ENCODE results near the gene PRKN.

The PRKN gene

GRCh38 chr6:162019349-162019748, 708.2 kb downstream of the PRKN start:
- no peak for DNase-seq

GRCh38 chr6:162017536-162017935, 710.0 kb downstream of the PRKN start:
- DNase-seq, result no peak

GRCh38 chr6:162014069-162014811, 713.3 kb downstream of the PRKN start:
- no peak for DNase-seq

- DNase-seq, result no peak
Measured at GRCh38 chr6:162005372-162005771, 722.2 kb downstream of the PRKN start.

- DNase-seq, result no peak
Measured at GRCh38 chr6:161996783-161997182, 730.8 kb downstream of the PRKN start.

- DNase-seq, result no peak
Measured at GRCh38 chr6:161985876-161986423, 741.6 kb downstream of the PRKN start.

GRCh38 chr6:161984713-161985112, 742.9 kb downstream of the PRKN start:
- DNase-seq, result no peak

- DNase-seq, result no peak
Measured at GRCh38 chr6:161976553-161976952, 751.0 kb downstream of the PRKN start.

- no peak for DNase-seq
Measured at GRCh38 chr6:161973064-161973463, 754.5 kb downstream of the PRKN start.

- no peak for DNase-seq
Measured at GRCh38 chr6:161971043-161971442, 756.5 kb downstream of the PRKN start.

GRCh38 chr6:161963634-161964234, 763.8 kb downstream of the PRKN start:
- DNase-seq, result no peak

GRCh38 chr6:161963181-161963580, 764.4 kb downstream of the PRKN start:
- DNase-seq, result no peak

GRCh38 chr6:161961796-161962195, 765.8 kb downstream of the PRKN start:
- no peak for DNase-seq

- DNase-seq, result no peak
Measured at GRCh38 chr6:161961046-161961445, 766.5 kb downstream of the PRKN start.

- no peak for DNase-seq
Measured at GRCh38 chr6:161959072-161959471, 768.5 kb downstream of the PRKN start.

GRCh38 chr6:161956082-161956481, 771.5 kb downstream of the PRKN start:
- DNase-seq, result no peak

- DNase-seq, result no peak
Measured at GRCh38 chr6:161954699-161955276, 772.8 kb downstream of the PRKN start.

GRCh38 chr6:161954077-161954476, 773.5 kb downstream of the PRKN start:
- no peak for DNase-seq

GRCh38 chr6:161951126-161951525, 776.4 kb downstream of the PRKN start:
- DNase-seq, result no peak

- DNase-seq, result no peak
Measured at GRCh38 chr6:161949531-161949930, 778.0 kb downstream of the PRKN start.

- DNase-seq, result no peak
Measured at GRCh38 chr6:161948462-161948861, 779.1 kb downstream of the PRKN start.

- DNase-seq, result no peak
Measured at GRCh38 chr6:161947371-161947770, 780.2 kb downstream of the PRKN start.

- DNase-seq, result no peak
Measured at GRCh38 chr6:161946461-161946860, 781.1 kb downstream of the PRKN start.

GRCh38 chr6:161943561-161943960, 784.0 kb downstream of the PRKN start:
- DNase-seq, result no peak
